Globus pallidus (tissue), 1 donor: Measurements from ENCODE around the gene RUNX1.
A peak's percentile ranks its signal among the peaks of the same experiment; 100 is the strongest.

Source experiments
- DNase-seq: peaks from one replicate; pipeline ENCODE4 v3.0.0-alpha.2; 2015; ENCODE audit warnings: low spot score

Gene RUNX1

DNA sequence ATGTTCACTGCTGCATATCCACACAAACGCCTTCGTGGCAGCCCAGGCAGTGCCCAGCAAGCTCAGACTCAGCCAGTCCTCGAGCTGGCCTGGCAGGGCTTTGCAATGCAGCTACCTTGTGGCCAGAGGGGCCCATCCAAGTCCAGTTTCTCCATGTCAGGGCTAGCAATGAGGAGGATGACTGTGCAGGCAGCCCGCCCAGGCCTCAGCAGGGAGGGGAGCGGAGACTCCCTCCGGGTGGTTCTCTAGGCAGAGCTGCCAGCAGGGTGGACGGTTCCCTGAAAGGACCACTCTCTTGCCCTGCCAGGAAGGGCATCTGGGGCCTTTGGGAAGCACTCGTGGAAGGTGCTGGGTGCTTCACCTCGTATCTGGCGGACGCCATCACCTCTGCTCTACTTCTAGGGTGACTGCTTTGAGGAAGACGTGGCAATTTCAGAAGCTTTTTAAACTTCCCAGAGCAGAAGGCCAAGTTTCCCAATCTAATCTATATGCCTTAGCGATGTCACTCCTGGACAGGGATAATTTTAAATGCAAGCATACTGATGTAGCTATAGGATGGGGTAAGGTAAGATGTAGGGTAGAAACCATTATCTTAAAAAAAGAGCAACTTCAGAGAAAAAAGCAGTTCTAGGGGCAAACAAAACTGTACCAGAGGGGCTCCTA lies 56.2 kb downstream of the RUNX1 start:
- DNase-seq: peak; percentile 8

DNA sequence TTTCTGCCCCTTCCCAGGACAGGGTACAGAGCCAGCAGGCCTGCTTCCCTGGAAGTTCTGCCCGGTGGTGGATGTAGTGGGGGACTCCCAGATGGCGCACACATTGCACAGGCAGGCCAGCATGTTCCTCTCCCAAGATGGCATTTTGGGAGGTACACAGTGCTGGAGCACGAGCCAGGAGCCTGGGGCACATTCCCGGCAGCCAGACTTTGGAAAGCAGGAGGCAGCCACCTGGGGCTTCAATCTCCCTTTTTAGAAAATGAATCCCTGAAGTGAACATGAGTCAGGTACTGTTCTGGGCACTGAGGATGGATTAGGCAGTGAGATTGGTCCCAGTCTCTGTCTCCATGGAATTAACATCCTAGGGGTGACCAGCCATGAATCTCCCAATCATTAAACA lies 56.9 kb downstream of the RUNX1 start:
- no peak for DNase-seq

DNA sequence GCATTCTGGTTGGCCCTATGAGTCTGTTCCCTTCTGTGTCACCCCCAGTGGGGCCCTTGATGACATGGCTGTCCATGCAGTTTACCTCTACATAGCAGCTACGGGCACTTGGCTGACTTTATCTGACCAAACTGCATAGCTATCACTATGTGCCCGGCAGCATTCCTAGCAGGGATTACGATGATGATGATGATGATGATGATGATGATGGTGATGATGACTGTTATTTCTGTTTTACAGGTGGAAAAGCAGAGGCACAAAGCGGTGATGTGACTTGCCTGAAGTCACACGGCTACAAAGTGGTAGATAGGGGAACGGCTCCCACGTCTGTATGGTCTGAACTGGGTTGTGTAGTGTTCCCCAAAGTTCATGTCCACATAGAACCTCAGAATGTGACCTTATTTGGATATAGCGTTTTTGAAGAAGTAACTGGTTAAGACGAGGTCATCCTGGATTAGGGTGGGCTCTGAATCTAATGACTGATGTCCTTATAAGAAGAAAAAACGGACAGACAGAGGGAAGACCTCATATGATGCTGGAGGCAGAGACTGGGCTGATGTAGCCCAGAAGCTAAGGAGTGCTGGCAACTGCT lies 57.6 kb downstream of the RUNX1 start:
- DNase-seq: no peak

DNA sequence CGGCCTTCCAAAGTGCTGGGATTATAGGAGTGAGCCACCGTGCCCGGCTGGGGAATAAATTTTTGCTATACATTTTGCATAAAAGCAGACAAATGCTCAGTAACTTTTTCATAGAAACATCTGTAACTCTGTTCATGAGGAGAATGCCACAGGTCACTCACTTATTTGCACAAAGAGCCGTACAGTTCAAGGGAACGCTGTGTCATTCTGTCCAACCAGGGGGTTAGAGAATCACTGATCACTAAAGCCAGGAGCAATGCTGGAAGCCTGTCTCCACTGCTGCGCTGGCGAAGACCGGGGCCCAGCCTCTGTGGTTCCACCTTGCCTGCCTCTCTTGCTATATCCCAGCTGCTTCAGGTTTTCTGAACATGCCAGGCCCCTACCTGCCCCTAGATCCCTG lies 58.3 kb downstream of the RUNX1 start:
- DNase-seq: no peak

DNA sequence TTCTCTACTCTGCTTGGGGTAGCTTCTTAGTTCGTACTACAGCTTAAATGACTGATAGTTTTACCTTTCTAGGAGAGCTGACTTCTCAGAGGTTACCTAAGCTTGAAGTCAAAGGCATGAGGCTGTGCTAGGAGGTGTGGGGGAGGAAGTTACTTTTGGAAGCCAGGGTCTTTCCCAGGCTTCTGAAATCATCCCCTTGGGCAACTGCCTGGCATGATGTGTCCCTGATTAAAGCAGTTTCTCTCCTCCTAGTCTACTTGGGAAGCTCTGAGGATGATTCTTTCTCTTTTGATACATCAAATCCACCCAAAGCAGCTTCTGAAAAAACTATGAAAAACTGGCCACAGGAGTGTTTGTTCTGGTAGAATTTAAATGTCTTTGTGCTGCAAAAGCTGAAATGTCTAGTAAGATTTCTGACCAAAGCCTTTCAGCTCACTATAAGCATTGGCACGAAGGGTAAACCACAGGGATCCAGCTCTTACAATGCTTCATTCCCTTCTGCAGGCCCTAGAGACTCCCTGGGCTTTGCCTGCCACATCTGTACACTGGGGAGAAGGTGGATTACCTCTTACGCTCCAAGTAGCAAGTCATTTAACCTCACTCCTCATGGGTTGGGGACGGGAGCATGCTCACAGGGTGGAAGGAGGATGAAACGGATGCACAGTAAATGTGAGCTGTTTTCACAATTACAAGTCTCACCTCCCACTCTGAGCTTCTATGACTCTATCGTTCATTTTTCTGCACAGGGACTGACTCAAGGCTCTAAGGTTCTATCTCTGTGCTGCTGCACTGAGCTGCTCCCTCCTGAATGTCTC lies 59.6 kb downstream of the RUNX1 start:
- no peak for DNase-seq

DNA sequence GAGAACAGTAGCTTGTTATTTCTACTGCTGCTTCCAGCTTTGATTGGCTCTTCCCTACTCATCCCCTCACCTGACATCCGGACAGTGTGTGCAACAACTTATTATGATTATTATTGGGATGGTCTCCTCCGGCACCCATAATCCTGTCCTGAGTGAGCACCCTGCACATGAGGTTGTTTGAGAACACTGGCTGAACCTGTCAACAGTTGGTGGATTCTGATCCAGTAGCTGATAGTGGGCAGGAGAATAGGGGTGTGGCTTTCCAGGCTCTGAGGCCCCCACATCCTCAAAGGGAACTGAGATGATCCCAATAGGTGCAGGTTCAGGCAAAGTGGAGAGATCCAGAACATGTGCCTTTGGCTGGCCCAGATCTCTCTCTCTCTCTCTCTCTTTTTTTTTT lies 60.5 kb downstream of the RUNX1 start:
- DNase-seq: no peak

DNA sequence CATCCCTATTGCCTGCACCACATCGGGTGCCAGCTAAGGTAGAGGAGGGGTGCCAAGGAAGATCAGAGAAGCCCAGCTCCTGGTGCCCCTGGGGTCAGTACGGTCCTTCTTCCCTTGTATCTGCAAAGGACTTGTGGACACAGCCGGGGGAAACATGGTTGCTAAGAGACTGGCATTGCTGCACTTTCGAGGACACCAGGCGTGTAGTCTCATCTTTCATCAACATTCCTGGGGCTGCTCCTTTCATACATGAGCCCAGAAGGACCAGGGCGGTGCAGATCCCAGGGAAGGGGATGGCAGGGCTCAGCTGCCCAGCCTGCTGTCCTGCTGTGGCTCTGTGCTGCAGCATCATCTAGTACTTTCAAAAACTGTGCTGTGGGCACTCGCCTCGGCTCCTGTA lies 61.0 kb downstream of the RUNX1 start:
- no peak for DNase-seq

DNA sequence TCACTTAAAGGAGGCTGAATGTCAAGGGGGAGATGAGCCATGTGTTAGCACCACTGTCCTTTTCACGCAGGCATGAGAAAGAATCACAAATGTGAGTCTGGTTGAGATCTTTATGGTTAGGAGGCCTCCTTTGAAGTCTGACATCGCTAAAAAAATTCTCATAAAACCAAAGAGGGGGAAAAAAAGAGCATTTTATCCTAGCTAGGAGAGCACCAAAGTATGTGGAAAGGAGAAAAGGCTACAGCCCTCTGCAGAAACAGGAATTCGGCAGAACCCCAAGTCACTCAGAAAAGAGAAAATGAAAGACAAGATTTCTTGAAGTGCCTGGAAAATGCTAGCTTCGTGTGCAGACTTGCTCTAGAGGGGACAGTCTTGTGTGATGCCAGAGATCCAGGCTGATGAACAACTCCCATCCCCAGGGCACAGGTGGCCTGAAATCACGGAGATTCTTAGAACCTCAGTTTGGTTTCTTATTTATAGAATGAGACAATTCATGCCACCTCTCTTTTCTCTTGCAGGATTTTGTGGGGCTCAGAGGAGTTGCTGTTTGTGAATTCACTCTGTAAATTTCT lies 61.5 kb downstream of the RUNX1 start:
- DNase-seq: no peak

DNA sequence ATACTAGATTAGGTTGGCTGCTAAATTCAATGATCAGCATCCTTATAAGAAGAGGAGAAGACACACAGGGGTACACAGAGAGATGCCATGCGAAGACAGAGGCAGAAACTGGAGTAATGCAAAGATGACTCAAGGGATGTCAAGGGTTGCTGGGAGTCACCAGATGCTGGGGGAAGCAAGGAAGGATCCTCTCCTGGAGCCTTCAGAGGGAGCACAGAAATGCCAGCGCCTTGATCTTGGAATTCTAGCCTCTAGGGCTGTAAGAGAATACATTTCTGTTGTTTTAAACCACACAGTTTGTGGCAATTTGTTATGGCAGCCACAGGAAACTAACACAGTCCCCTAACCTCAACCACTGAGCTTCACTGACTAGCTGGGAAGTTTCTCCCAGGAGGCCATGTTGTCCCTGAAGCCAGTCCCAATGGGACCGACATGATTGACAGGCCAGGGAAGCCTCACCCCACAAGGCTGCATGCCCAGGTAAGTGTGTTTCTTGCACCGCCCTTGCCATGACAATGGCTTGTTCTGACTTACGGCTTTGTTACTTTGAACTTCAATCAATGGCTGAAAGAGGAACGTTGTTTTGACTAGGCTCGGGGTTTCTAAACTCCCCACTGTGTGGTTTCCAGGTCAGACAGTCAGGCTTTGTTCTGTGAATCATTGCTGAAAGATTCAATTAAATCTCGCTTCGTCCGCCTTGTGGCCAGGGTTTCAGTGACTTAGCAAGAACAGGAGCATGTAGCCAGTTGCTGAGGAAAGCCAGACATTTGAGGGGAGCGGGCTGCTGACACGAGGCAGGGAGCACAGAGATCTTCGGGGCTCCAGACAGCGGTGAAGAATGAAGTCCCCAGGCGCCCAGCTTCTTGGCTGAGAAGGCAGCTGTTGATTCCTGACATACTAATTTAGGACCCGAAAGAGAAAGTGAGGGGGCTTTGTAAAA lies 62.3 kb downstream of the RUNX1 start:
- DNase-seq: no peak

DNA sequence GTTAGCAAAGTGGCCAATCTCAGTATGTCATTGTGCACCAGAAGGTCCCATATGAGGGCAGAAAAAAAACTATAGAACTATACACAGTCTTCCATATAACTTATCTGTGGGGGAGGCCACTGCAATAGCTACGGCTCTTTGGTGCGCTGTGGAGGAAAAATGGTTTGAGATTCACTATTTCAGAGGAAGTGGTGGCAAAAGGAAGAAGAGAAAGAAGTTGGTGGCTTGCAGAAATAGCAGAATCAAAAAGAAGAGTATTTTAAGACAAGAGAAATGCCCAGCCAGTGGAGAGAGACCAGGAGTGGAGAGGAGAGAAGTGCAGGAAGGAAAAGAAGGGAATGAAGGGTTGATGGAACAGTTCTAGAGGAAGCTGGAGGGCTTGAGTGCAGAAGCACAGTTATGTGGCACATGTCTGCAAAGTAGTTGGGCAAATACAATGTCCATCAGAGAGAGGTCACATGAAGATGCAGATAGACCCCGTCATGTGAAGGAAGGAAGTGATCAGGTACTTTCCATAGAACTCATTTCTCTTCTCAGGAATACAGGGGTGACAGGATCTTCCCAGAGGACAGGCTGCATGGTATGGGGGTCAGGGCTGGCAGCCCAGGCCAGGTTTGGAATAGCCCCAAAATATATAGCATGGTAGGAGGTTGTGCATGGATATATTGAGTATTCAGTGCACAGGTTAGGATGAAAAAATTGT lies 64.6 kb downstream of the RUNX1 start:
- no peak for DNase-seq

DNA sequence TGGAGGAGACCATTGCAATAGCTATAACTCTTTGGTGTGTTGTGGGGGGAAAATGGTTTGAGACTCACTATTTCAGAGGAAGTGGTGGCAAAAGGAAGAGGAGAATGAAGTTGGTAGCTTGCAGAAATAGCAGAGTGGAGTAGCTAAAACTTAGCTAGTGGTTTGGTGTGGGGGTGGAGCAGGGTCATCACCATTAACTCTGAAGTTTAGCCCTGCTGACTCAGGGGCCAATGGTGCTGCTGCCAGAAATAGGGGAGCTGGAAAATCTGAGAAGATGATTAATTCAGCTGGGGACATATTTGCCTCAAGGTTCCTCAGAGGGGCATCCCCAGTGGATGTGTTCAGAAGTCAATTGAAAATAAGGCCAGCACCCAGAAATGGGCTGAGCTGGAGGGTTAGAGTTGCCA lies 65.4 kb downstream of the RUNX1 start:
- no peak for DNase-seq

DNA sequence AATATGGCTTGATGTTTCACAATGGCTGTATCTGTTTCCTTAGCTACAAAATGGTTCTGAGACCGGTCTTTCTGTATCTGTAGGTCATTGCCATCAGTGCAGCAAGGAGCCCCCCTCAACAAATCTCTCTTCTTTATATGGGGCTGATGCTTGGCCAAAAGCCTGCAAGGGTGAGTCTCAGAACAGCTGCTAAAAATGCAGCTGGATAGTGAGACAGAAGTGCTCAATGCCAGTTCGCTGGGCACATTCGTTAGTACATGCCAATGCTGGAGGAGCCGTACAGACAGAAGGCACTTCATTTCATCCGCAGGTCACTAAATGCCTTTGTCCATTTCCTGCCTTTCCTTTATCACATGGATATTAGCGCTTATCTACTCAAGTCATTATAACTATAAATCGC lies 67.3 kb downstream of the RUNX1 start:
- no peak for DNase-seq

DNA sequence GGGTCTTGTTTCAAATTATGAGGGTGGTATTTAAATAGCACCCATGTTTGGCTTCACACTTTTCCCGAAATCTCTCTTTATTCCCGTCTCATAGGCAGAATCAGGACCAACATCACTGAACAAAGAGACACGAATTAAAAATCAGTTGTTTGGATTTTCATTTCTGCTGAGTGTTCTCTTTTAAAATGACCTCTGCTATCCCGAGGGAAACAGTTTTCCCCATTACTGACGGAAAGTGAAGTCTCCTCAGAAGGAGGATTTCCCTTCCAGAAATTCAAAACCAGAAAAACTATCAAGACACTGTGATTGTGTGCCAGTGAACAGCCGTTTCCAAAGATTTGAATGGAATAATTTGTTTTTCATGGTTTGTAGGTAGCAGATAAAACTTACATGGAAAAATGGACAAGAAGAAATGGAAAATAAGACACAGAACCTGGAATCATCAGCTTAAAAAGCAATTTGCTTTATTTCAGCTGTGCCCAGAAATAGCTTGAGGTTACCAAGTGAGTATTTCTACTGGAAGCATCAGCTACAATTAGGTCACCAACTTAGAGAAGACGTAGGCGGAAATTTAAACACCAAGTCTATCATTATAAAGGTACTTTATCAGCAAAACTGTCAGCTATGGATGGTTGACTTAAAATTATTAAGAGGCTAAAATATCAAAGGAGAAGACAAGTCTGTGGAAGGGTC lies 68.5 kb downstream of the RUNX1 start:
- DNase-seq: no peak

DNA sequence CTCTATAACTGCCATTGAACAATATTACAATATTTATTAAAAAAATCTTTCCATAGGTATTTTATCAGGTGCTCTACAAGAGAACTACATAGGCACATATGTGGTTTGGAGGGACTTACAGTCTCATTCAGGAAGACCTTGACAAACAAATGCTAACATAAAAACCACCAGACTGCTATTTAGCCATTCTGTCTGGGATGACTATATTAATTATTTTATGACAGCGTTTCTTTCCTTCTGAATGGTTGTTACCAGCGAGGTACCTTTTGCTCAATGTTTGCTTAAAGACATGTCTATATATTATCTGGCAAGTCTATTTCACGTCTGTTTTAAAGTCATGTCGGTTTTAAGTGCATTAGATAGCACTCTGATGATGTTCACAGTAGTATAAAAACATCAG lies 69.7 kb downstream of the RUNX1 start:
- no peak for DNase-seq

DNA sequence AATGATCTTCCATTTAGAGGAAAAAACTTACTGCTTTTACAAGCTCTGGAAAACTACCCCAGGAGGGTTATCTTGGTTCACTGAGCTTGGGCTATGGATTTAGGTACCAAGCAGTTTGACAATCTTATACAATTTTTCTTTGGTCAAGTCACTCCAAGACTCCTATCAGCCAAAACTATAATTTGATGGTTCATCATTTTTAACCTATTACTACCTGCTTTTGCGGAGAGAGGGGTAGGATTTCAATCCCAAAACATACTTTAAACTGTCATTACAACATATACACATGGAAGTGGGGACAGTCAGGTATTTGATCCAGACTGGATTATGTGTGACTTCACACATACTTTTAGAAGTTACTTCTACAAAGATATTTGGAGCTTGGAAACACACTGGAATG lies 71.8 kb downstream of the RUNX1 start:
- no peak for DNase-seq

DNA sequence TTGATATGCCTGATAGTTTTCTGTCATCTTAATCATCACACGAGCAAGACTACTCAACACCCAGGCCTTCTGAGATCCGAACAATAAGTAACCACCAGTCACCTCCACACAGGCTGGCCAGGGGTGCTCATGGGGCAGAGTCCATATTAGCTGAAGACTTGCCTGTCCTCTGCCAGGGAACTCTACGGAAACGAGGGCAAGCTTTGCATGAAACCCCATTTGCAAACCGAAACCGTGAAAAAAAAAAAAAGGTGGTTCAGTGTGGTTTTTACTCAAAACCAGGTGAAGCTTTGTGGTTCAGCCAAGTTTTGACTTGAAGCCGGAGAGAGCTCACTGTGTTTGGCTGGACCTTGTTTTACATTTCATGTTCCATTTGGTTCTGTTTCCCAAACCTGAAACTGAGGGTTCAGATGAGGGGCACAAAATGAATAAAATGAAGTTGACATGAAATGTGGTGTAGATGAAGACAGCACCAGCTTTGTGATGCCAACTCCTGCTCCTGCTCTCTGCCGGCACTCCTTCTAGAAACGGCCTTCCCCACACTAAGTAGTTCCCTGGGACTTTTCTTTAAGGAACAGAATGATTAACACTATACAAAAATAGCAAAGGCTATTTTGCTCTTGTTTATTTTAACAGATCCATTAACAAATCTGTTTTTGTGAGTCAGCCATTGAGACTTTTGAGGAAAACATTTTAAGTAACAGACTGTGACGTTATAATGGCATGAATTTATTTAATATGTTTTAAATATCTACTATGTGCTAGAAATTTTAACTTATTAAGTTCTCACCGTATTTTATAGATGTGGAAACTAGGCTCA lies 74.7 kb downstream of the RUNX1 start:
- DNase-seq: no peak

DNA sequence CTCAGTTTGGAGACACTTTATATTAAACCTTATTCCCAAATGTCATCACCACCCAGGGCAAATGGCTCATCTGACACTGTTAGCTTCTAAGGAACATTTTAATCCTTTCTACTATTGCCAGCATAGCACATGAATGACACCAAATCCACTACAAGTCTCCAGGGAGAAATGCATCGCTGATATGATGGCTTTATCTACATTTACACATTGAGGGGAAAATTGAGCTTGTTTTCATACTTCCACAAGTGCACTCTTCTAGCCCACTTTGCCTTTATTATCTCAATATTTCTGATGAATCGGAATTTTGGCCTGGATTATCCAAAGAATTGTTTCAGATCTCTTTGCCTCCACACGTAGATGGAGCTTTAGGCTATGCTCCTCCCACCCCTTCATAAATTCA lies 75.4 kb downstream of the RUNX1 start:
- DNase-seq: no peak

DNA sequence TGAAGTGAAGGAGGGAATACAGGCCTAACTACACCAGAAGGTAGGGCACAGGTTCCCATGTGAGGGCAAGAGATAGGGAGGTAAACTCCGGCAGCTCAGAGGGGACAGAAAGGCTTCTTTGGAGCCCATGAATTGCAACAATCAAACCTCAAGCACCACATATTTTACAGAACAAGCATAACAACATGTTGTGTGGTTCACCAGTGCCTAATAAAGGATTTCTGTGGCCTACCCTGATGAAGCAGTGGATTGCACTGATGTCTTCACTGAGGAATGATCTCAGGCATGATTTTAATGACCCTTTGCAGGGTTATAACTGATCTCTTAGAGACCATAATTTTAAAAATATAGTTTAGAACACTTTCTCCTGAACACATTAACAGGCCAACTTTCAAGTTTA lies 77.4 kb downstream of the RUNX1 start:
- DNase-seq: no peak

DNA sequence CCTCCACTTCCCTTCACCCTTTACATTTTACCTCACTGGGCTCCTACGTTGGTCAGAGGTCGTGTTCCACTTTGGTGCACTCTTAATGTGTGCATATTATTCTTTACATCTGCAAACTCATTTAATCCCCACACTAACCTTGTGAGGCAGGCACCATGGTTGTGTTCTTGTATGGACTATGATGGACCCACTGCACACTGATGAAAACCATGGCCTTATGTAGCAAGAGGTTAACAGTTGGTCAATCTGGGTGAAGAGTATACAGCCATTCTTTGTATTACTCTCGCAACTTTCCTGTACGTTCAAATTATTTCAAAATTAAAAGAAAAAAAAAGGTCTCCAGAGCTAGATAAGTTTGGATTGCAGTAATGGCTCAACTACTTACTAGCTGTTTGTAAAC lies 78.5 kb downstream of the RUNX1 start:
- DNase-seq: no peak

DNA sequence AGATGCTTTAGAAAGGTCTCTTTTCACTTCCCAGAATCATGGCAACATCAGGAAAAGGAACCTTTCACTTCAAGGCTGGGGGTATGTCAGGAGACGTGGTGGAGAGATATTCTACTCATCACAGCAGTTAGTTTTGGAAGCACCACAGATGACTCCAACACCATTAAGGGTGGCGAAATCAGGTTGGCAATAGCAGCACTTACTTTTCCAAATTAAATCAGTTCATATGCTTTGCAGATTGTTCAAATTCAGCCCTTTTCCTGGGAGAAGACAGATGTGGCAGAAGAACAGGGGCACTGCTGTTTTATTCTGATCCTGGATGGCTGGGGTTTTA lies 79.0 kb downstream of the RUNX1 start:
- no peak for DNase-seq
